HG02759 (cell line): ENCODE results near the gene FBXO17.
"Not testable (repeated sequence)": the region's sequence is repeated elsewhere in the genome, so short reads cannot be mapped to it uniquely, and the experiment has no call there.

Experiments used
- ATAC-seq: cut with Tn5 transposase; IDR thresholded peaks from one replicate; pipeline ENCODE4 v1.9.1; 2021; ENCODE audit warnings: mild to moderate bottlenecking, moderate library complexity; ENCODE audit not compliant: unreplicated experiment

Gene FBXO17

GRCh38 chr19:38945562-38946228 lies 29.8 kb downstream of the FBXO17 start:
- no peak for ATAC-seq

GRCh38 chr19:38944981-38945506 lies 30.5 kb downstream of the FBXO17 start:
- no peak for ATAC-seq

- no peak for ATAC-seq
Observed at GRCh38 chr19:38942471-38943181, 32.9 kb downstream of the FBXO17 start.

GRCh38 chr19:38941979-38942378 lies 33.6 kb downstream of the FBXO17 start:
- no peak for ATAC-seq

GRCh38 chr19:38941466-38941865 lies 34.1 kb downstream of the FBXO17 start:
- not testable (repeated sequence) for ATAC-seq

GRCh38 chr19:38939957-38940356 lies 35.6 kb downstream of the FBXO17 start:
- ATAC-seq: no peak

- no peak for ATAC-seq
Observed at GRCh38 chr19:38933544-38933943, 42.0 kb downstream of the FBXO17 start.

- no peak for ATAC-seq
Observed at GRCh38 chr19:38932425-38933179, 42.9 kb downstream of the FBXO17 start.

GRCh38 chr19:38931521-38931793 lies 44.1 kb downstream of the FBXO17 start:
- no peak for ATAC-seq

- peak; percentile 88 for ATAC-seq
Observed at GRCh38 chr19:38930776-38931520, 44.6 kb downstream of the FBXO17 start, which contains the start of gene MRPS12. Gene MRPS12, plus strand, starts transcription at chr19:38930944. Its CDS starts 351 bp downstream, at chr19:38931295.

- ATAC-seq: peak; percentile 78
Observed at GRCh38 chr19:38929929-38930775, 45.4 kb downstream of the FBXO17 start, which contains the start of gene SARS2. Gene SARS2, minus strand, starts transcription at chr19:38930763. Its CDS starts 27 bp downstream, at chr19:38930736.

GRCh38 chr19:38928391-38929001 lies 47.0 kb downstream of the FBXO17 start:
- ATAC-seq: no peak

GRCh38 chr19:38924388-38924787 lies 51.2 kb downstream of the FBXO17 start:
- ATAC-seq: no peak

- ATAC-seq: no peak
Observed at GRCh38 chr19:38922482-38922881, 53.1 kb downstream of the FBXO17 start.

GRCh38 chr19:38921420-38922274 lies 53.9 kb downstream of the FBXO17 start:
- ATAC-seq: no peak

- no peak for ATAC-seq
Observed at GRCh38 chr19:38920602-38921419, 54.7 kb downstream of the FBXO17 start.

- ATAC-seq: no peak
Observed at GRCh38 chr19:38919837-38920601, 55.5 kb downstream of the FBXO17 start.
